HG03060 (cell line): Measurements from ENCODE around the gene UBR3.

ENCODE experiments used
- ATAC-seq: cut with Tn5 transposase; IDR thresholded peaks from one replicate; pipeline ENCODE4 v1.9.1; 2021; ENCODE audit warnings: low read depth, moderate number of reproducible peaks; ENCODE audit not compliant: unreplicated experiment

Gene UBR3

DNA sequence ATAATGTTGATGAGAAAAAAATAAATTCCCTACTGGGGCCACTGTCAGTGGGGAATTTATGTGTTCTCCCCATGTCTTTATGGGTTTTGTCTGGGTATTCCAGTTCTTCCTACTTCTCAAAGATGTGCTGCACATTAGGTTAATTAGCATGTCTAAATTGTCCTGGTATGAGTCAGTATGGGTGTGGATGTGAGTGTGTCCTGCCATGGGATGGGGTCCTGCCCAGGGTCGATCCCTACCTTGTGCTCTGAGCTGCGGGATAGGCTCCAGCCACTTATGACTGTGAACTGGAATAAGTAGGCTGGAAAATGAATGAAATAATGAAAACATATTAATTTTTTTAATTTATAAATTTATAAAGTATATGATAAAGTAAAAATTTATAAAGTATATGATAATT lies 167.5 kb downstream of the UBR3 start:
- ATAC-seq: no peak

DNA sequence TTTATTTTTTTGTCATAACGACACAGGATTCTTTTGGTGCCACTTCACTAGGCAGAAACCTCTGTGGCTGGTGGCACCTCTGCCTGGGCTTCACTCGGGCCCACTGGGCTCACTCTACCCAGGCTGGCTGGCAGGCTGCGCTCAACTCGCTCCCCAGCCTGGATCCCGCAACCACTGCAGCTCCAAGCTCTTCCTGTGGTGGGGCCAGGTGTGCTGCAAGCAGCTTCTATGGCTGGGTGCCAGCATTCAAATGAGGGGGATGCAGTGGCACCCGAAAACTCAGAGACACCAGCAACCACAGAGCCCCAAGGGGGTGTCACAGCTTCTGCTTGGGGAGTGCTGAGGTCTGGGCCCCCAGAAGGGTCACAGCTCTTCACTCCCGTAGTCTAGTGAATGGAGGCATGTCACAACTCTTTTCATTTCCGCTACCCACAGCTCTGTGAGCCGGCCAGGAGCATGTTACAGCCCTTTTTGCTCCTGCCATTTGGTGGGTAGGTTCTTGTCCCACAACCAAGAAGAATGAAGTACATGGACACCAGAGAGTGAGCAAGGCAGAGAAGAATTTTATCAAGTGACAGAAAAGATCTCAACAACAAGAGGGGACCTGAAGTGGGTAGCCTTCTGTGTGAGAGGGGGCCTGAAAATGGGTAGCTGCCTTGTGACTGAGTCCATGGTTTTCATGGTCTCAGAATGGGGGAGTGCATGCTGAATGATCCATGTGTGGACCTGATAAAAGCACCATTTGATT lies 170.1 kb downstream of the UBR3 start:
- no peak for ATAC-seq

DNA sequence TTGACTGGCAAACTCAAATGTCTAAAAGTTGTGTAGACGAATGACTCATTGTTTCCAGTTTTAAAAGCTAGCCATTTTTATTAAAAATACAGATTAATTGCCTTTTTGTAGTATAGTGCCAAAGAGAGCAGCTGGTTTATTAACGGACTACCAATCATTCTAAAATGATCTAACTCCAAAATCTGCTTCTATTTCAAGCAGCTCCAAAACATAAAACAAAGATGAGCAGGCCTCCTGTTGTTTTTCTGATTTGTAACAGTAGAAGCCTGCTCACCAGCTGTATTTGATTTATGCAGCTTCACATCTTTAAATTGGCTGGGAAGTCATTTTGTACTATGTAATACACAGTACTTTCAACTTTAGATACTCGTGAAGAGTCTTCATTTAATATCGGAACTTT lies 171.8 kb downstream of the UBR3 start:
- ATAC-seq: no peak

DNA sequence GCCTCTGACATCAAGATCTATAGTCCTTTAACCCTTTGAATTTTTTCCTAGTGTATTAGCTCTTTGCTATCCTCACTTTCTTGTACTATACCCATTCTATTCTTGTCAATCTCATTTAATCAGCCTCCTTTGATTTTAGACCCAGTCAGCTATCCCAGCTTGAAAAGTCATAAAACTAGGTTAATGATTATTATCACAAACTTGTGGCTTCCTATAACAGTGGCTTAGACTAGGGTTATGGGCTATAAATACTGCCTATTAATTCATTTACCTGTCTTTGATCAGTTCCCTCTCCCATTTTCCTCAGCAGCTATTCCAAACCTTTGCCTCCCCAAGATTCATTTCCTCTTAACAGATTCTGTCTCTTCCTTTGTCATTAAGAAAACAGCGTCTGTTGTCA lies 174.8 kb downstream of the UBR3 start:
- ATAC-seq: no peak

DNA sequence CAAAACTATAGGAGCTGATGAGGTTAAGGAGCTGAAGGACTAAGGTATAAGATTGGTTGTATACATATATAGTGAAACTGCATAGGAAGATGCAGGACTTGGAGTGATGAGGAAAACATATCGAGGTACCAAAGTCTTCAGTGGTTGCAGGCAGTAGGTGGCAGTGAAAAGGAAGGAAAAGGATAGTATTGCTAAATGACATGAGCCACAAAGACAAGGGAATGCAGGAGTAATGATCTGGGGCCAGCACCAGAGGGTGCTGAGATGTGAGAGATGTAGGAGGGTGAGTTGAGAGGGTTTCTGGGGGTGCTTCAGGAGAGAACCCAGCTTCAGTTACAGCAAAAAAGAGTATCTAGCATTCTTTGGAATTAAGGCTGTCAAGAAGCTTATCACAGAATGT lies 178.4 kb downstream of the UBR3 start:
- ATAC-seq: no peak

DNA sequence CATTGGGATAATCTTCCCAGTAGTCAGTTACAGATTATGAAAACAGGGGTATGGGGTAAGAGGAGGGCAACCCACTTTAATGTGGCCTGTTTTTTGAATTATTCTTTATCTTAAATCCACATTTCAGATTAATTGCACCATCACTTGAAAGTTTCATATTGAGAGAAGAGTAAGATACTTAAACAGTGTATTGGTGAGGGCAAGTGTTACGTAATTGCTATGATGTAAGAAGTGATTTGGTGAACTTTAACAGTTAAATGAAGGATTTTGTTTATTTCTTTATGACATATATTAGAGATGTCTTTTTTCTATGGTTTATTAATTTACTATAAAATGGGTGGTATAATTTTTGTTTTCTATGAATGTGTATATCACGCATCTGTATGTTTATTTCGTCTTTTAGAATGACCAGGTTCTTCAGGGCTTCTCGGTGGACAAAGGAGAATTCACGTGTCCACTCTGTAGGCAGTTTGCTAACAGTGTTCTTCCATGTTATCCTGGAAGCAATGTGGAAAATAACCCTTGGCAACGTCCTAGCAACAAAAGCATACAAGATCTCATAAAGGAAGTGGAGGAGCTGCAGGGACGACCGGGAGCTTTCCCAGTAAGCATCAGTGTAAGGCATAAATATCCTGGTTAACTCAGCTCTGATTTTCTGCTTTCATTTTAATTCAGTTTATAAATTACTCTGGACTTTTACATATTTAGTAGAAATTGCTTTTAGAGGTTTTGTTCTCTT lies 179.5 kb downstream of the UBR3 start:
- no peak for ATAC-seq

DNA sequence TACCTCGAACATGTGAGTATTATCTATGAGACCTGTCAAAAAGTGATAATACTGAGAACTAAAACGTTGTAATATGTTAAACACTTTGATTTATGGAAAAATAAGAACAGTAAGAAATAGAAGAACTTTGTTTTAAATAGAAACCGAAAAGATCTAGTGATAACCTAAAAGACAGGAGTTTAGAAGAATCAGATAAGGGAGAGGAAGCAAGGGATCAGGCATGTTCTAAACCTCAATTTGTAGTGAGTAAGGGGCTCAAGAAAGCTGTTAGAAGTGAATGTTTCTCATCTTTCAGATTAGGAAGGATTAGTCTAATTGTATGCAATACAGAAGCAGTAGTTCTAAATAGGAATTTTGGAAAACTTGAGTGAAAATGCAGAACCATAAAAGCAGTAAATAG lies 182.0 kb downstream of the UBR3 start:
- ATAC-seq: no peak

DNA sequence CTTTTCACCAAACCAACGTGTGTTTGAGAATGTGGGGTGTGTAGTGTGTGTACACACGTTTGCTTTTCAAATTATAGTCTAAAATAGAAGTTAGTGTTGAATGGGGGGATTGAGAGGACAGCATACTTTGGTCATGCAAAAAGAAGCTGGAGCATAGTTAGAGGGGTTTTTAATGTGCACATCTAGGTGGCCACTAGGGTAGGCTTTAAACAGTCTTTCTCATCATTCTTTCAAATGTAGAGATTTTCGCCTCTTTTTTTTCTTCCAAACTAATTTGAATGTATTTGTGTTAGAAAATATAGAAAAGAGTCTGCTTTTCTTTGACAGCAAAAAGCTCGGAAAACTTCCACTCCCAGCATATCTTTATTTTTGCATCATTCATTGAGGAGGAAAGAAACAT lies 185.5 kb downstream of the UBR3 start:
- ATAC-seq: no peak

DNA sequence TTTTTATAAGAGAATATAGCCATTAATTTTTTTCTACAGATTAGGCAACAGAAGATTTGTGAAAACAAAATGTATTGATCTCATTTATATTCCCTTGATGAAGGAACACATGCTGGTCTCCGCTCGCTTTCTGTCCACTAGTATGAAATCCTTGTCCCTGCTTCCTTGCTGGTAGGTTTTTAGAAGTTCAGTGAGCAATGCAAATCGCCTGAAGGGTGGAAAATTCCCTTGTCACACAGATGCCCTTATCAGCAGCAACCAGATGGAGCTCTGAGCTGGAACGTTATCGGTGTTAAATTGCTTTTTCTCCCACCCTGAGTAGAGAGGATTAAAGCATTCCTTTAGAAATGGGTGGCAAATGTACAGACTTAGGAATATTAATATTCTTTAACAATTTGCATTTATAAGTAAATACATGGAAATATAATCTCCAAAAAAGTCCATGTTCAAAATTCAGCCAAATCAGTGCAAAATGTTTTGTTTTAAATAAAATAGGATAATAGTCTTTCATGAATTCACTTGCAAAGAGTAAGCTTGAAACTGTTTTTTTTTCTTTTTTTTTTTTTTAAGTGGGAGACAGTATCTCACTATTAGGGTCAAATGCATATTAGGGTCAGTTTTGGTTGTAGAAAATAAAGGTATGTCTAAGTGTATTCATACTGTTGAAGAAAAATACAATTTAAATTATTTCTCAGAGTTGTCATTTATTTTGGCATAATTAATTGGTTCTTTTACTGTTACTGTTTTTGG lies 186.7 kb downstream of the UBR3 start:
- ATAC-seq: no peak

DNA sequence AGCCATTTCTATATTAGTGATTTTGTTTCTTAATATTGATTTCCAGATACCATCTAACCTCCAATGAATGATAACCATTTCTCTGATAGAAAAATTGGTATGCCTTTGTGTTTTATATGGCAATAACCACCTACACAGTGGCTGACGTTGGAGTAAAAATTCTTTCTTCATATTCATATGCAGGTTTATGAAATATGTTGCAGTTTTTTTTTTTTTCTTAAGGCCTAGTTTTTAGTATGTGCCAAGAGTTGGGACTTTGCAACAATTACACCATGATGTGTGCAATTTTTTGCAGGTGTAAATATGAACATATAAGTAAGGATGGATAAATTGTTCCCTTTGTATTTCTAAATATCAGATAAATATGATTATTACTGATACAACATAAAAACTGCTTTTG lies 187.5 kb downstream of the UBR3 start:
- no peak for ATAC-seq

DNA sequence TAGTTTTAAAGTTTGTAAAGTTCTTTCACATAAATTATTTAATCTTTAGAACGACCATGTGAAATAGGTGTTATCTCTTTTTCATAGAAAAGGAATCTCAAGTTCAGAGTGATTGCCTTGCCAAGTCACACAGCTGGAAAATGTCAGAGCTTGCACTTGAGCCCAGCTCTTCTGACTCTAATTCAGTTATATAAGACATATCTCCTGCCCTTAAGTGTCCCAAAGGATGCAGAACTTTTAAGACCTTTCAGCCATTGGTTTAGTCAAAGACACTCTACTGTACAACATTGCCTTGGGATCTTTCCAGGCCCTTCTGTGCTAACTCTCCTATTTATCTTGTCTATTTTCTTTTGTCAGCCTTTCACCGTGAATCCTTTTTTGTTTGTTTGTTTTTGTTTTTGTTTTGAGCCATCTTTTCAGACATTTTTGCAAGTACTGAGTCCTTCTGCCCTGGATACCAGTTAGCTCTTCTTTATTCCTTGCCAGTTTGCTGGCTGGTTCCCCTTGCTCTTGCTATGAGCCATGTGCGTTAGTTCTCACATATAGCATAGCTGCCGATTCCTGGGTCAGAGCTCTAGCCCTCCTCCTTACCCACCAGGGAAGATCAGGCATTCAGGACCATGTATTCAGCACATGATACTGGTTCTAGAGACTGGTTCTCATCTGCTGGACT lies 190.7 kb downstream of the UBR3 start:
- ATAC-seq: no peak

DNA sequence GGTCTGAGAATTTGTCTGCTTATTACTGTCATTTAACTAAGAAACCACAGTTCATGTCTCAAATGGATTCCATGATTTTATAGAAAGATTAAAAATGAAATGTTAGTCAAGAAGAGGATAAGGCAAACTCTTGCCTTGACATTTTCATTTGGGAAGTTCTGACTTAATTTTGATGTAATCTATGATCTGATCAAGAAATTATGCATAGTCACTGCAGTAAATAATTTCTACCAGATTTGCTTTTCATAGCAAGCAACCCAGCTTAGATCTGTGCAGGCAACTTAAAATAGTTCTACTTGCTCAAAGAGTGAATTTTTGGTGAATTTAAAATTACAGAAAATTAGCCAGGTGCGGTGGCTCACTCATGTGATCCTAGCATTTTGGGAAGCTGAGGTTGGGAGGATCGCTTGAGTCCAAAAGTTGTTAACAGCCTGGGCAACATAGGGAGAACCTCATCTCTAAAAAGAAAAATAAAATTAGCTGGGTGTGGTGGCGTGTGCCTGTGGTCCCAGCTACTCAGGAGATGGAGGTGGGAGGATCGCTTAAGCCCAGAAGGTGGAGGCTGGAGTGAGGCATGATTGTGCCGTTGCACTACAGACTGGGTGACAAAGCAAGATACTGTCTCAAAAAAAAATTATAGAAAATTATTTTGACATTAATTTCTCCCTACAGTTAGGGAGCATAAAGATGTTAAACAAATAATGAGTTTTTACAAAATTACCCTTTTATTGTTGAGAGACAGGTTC lies 192.0 kb downstream of the UBR3 start:
- no peak for ATAC-seq

DNA sequence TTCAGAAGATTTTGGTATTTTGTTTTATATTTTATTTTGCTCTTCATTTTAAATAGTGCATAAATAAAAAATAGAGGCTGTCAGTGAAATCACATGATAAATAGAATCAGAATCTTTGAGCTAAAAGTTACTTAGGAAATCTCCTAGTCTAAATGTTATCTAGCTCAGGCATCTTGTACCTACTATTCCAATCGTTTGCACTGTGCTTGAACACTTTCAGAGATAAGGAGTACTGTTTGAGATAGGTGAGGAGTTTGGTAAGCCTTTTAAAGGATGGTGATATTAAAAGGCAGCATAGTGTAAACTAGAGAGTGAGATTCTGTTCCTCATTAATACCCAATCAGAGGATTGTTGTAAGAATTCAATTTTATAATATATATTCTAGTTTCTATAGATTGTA lies 193.5 kb downstream of the UBR3 start:
- no peak for ATAC-seq

DNA sequence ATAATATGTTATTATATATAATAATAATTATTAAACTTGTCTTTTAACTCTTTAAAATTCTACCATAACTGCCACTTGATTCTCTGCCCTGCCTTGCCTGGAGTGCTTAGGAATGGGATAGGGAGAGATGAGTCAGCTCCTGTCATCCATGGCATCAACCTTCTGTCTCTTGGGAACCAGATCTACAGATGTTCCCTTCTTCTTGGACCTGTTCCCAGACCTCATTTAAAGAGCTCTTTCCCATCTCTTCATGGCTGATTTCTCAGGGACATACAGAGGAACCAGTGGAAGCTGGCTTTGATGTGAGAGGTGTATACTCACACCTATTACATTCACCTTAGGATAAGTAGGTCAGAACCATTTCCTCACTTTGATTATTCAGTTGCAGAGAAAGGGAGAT lies 195.4 kb downstream of the UBR3 start:
- no peak for ATAC-seq

DNA sequence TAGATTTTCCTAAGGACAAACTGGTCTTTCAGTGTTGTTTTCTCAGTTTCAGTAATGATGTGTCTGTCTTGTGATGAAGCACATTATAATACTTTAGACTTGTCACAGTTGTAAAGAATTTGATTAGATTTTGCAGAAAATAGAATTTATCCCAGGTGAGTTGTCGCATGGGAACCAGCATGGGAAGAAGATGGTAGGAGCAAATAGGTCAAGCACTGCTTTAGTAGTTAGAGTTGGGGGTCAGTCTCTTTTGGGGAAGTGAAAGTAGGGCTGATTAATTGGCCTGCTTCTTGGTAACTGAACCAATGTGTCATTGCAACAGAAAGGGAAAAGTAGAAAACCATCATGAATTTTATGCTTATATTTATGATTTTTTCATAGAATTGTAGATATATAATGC lies 197.5 kb downstream of the UBR3 start:
- ATAC-seq: no peak

DNA sequence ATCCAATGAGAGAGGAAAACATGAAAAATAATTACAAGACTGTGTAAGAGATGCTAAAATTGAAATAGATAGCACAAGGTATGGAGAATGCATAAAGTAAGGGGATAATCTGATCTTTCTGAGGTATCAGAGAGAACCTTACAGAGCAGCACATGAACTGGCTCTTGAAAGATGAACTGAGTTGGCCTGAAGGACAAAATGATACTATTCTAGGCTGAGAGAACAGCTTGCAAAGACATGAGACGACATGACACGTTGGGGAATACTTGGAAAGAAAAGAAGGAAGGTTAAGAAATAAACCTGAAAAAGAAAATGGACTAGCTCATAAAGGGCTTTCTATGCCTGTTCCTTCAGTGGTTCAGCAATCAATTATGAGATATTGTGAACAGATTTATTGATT lies 198.0 kb downstream of the UBR3 start:
- ATAC-seq: no peak

DNA sequence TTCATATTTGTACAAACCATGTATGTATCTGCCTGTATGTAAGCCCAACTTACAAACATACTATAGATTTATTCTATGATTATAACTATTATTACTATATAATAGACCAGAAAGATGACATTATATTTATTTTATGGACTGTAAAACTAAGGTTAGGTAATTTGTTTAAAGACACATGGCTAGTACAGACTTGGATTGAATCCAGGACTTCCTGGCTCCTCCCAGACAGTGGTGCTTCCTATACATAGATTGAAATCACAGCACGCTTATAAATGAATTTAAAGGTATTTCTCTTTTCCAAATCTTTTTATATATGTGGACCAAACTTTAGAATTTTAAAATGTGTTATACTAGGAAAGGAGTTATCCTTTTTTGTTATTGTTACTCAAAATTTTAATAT lies 199.1 kb downstream of the UBR3 start:
- ATAC-seq: no peak

DNA sequence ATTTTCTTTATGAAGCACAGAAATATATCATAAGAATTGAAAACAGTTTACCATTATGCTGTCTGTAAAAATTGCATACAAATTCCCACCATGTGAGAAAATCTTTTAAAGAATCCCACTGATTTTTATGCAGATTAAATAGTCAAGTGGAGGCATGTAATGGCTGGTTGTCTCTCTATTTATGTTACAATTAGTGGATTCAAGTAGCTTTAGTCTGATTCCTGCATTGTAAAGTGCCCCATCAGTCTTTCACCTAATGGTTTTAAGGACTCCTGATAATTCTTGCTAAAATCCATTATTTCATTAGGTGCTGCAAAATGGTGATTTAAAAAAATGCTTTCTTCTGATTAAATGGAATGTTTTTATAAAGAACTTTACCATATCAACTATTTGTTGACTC lies 202.3 kb downstream of the UBR3 start:
- no peak for ATAC-seq

DNA sequence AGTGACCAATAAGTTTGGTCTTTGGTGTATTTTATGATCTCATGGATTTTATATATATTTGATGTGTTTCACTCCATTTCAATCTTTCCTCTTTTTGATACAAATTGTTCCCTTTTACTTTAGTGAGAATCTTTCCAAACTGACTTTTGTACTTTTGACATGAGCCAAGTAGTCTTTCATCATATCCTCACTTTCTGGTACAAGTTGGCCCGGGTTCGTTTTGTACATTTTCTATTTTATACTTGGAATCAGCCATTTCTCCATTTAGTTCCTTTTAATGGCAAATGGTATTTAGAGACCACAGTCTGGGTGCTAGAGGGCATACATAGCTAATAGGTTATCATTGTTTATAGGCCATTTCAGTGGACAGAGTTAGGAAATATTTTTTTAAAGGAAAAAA lies 202.8 kb downstream of the UBR3 start:
- no peak for ATAC-seq

DNA sequence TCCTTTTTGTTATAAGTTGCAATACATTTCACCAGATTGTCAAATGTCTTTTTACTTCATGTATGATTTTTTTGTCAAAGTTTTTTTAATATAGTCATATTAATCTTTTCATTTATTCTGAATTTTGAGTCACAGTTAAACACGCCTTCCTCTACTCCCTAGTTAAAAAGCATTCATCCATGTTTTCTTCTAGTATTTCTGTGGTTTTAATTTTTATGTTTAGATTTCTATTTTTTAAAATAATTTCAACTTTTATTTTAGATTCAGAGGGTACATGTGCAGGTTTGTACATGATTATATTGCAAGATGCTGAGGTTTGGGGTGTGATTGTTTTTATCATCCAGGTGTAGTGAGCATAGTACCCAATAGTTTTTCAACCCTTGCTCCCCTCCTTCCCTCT lies 204.0 kb downstream of the UBR3 start:
- ATAC-seq: no peak
